DOHH2 (cell line): ENCODE measurements around the gene GADD45A.

Experiments used
- H3F3A ChIP-seq: fragments of 200-600 bp; sonication (generic), shearing (Covaris generic); 2 replicates; pipeline ENCODE4 v1.6.0; 2016; ENCODE audit warnings: antibody characterized with exemption, mild to moderate bottlenecking; ENCODE audit not compliant: control insufficient read depth, insufficient read depth
- H3K27ac ChIP-seq: fragments of 200-600 bp; sonication (generic); 2 replicates; pipeline ENCODE4 v1.5.1; 2014; ENCODE audit warnings: low read depth, mild to moderate bottlenecking, low read length, moderate library complexity
- H3K27me3 ChIP-seq: fragments of 200-600 bp; sonication (generic); 2 replicates; pipeline ENCODE4 v1.6.1; 2014; ENCODE audit warnings: mild to moderate bottlenecking, low read length, mixed read lengths; ENCODE audit not compliant: control insufficient read depth
- H3K36me3 ChIP-seq: fragments of 200-600 bp; sonication (generic); 2 replicates; pipeline ENCODE4 v1.6.1; 2014; ENCODE audit warnings: mild to moderate bottlenecking, low read length, moderate library complexity, mixed read lengths; ENCODE audit not compliant: control insufficient read depth
- H3K4me1 ChIP-seq: fragments of 200-600 bp; sonication (generic); 2 replicates; pipeline ENCODE4 v1.6.1; 2014; ENCODE audit warnings: mild to moderate bottlenecking, low read length, mixed read lengths; ENCODE audit not compliant: control insufficient read depth
- H3K4me2 ChIP-seq: fragments of 200-600 bp; sonication (generic); 2 replicates; pipeline ENCODE4 v1.6.0; 2014; ENCODE audit warnings: mild to moderate bottlenecking, low read length, moderate library complexity
- H3K4me3 ChIP-seq: fragments of 200-600 bp; sonication (generic); 2 replicates; pipeline ENCODE4 v1.5.1; 2014; ENCODE audit warnings: mild to moderate bottlenecking, low read length, mixed read lengths
- H3K79me2 ChIP-seq: fragments of 200-600 bp; sonication (generic); 2 replicates; pipeline ENCODE4 v1.6.1; 2014; ENCODE audit warnings: mild to moderate bottlenecking, low read length, mixed read lengths; ENCODE audit not compliant: control insufficient read depth
- H3K9me2 ChIP-seq: fragments of 200-600 bp; sonication (generic); replicated peaks from 2 replicates; pipeline ENCODE4 v1.6.1; 2014; ENCODE audit warnings: mild to moderate bottlenecking, low read length, mixed read lengths; ENCODE audit not compliant: control insufficient read depth
- H3K9me3 ChIP-seq: fragments of 200-600 bp; sonication (generic); 2 replicates; pipeline ENCODE4 v1.6.1; 2014; ENCODE audit warnings: antibody characterized with exemption, low read length, mixed read lengths; ENCODE audit not compliant: control insufficient read depth, insufficient read depth
- H4K20me1 ChIP-seq: fragments of 200-600 bp; sonication (generic); 2 replicates; pipeline ENCODE4 v1.6.0; 2014; ENCODE audit warnings: low read depth, mild to moderate bottlenecking, antibody characterized with exemption, low read length, moderate library complexity; ENCODE audit not compliant: control insufficient read depth, insufficient read depth
- EZH2phosphoT487 ChIP-seq: fragments of 200-600 bp; sonication (generic); IDR thresholded peaks from 2 replicates; pipeline ENCODE4 v1.6.1; 2017; ENCODE audit warnings: borderline replicate concordance, mild to moderate bottlenecking, antibody characterized with exemption, low read length, moderate library complexity, mixed read lengths
- TF ChIP-seq, protein P1 (sequence below): fragments of 200-600 bp; sonication (generic); IDR thresholded peaks from one replicate; pipeline ENCODE4 v1.5.1; 2014; ENCODE audit warnings: antibody characterized with exemption, mild to moderate bottlenecking, low read depth, low read length; ENCODE audit not compliant: poor library complexity, severe bottlenecking

The GADD45A gene

GRCh38 chr1:67735806-67736627 is 51.0 kb downstream of the GADD45A start:
- TF ChIP-seq EZH2phosphoT487 = no peak
- TF ChIP-seq, protein P1, sequence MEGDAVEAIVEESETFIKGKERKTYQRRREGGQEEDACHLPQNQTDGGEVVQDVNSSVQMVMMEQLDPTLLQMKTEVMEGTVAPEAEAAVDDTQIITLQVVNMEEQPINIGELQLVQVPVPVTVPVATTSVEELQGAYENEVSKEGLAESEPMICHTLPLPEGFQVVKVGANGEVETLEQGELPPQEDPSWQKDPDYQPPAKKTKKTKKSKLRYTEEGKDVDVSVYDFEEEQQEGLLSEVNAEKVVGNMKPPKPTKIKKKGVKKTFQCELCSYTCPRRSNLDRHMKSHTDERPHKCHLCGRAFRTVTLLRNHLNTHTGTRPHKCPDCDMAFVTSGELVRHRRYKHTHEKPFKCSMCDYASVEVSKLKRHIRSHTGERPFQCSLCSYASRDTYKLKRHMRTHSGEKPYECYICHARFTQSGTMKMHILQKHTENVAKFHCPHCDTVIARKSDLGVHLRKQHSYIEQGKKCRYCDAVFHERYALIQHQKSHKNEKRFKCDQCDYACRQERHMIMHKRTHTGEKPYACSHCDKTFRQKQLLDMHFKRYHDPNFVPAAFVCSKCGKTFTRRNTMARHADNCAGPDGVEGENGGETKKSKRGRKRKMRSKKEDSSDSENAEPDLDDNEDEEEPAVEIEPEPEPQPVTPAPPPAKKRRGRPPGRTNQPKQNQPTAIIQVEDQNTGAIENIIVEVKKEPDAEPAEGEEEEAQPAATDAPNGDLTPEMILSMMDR = no peak
- Histone ChIP-seq H3K4me2 (peak overlapping the region; percentile 97), H3K79me2 (no peaks in the 10 kb centered on the region), H3K36me3 (no peaks in the 10 kb centered on the region; the same call in 1 of the 2 replicates), H3K4me3 (peak overlapping the region; percentile 74), H3K27ac (peak overlapping the region; percentile 89), H3F3A (peaks cover 15% of the 10 kb centered on the region), H4K20me1 (no peaks in the 10 kb centered on the region), H3K9me2 (no peaks in the 10 kb centered on the region), H3K9me3 (no peaks in the 10 kb centered on the region), H3K4me1 (peaks cover 55% of the 10 kb centered on the region), H3K27me3 (no peaks in the 10 kb centered on the region)

GRCh38 chr1:67736750-67737149 is 51.7 kb downstream of the GADD45A start:
- peak overlapping the region; percentile 74 for H3K4me3 ChIP-seq
- TF ChIP-seq, protein P1 = no peak
- TF ChIP-seq EZH2phosphoT487 = no peak
- H3K4me1 ChIP-seq = peaks cover 56% of the 10 kb centered on the region

DNA sequence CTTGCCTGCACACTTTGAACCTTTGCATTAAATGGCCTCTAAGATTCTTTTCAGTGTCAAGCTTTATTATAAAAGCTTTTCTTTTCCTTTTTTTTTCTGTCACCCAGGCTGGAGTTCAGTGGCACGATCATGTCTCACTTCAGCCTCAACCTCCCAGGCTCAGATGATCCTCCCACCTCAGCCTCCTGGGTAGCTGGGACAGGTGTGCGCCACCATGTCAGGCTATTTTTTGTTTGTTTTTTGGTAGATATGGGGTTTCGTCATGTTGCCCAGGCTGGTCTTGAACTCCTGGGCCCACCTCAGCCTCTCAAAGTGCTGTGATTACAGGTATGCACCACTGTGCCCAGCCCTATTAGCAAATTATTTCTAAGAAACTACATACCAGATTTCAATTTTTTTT is 52.9 kb downstream of the GADD45A start:
- no peak overlapping the region for H3K4me2 ChIP-seq
- TF ChIP-seq, protein P1 = no peak
- TF ChIP-seq EZH2phosphoT487 = no peak

More at GRCh38 chr1:67736750-67737149, 51.7 kb downstream of the GADD45A start:
- H4K20me1 ChIP-seq = no peaks in the 10 kb centered on the region
- H3K9me3 ChIP-seq = no peaks in the 10 kb centered on the region
- no peaks in the 10 kb centered on the region; the same call in 1 of the 2 replicates for H3K36me3 ChIP-seq
- H3K79me2 ChIP-seq = no peaks in the 10 kb centered on the region
- H3F3A ChIP-seq = peaks cover 15% of the 10 kb centered on the region
- no peaks in the 10 kb centered on the region for H3K27me3 ChIP-seq
- H3K9me2 ChIP-seq = no peaks in the 10 kb centered on the region
- H3K27ac ChIP-seq = peak overlapping the region; percentile 89
- peak overlapping the region; percentile 97 for H3K4me2 ChIP-seq

More for the DNA sequence above, 52.9 kb downstream of the GADD45A start:
- H3K4me3 ChIP-seq = no peak overlapping the region
- peaks cover 15% of the 10 kb centered on the region for H3F3A ChIP-seq
- H3K36me3 ChIP-seq = no peaks in the 10 kb centered on the region; the same call in 1 of the 2 replicates
- H3K27me3 ChIP-seq = no peaks in the 10 kb centered on the region
- no peaks in the 10 kb centered on the region for H3K9me3 ChIP-seq
- H3K79me2 ChIP-seq = no peaks in the 10 kb centered on the region
- H4K20me1 ChIP-seq = no peaks in the 10 kb centered on the region
- no peak overlapping the region for H3K27ac ChIP-seq
- H3K4me1 ChIP-seq = peaks cover 55% of the 10 kb centered on the region
- H3K9me2 ChIP-seq = no peaks in the 10 kb centered on the region
